Measurements from ENCODE around the gene PTPN3.

PTPN3 gene

GRCh38 chr9:109419531-109419930, 78.6 kb downstream of the PTPN3 start:
- DNase-seq = no peak

- peak; percentile 37 for DNase-seq
These were observed 79.3 kb downstream of the PTPN3 start for GRCh38 chr9:109418827-109419226.

GRCh38 chr9:109417585-109418544, 80.2 kb downstream of the PTPN3 start:
- no peak for DNase-seq

- DNase-seq = no peak
These were observed 81.1 kb downstream of the PTPN3 start for GRCh38 chr9:109417054-109417453.

DNA sequence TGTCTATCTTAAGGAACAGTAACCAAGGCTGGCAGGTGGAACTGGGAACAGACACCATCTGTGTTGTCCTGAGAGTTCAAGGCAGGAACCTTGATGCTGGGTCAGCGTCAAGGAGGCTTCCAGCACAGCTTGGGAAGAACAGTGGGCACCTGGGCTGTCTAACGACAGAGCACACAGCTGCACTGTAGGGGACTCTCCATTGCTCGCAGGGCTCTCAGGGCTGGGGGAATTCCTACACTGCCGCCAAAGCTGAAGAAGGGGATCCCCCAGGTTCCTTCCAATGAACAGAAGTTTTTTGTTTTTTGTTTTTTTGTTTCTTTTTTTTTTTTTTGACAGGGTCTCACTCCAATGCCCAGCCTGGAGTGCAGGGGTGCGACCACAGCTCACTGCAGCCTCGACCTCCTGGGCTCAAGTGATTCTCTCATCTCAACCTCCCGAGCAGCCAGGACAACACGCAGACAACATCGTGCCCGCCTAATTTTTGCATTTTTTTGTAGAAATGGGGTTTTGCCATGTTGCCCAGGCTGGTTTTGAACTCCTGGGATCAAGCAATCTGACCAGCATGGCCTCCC, 81.9 kb downstream of the PTPN3 start:
- peak; percentile 33 for DNase-seq

DNA sequence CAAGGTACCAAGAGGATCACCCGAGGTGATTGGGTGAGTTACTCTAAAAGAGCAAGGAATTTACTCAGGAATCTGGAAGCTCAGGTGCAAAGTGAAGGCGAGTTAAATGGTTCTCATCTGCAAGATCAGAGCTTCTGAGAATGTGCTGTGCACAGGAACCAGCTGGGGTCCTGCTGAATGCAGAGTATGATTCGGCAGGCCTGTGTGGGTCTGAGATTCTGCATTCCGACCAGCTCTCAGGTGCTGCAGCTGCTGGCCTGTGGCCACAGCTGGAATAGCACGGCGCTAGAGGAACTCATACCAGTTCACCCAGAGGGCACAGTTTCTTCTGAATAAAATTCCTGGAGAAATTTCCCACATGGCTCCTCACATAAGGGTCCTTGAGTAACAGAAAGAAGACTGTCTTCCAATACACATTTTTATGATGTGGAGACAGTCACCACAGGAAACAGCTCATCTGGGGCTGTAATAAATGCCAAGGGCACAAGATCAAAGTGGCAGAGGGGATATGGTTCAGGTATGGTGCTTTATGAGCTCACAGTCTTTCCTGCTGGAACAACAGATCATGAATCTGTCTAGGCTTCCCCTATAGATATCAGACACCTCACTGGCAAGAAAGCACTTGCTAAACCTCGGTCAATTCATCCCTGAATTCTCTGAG, 83.9 kb downstream of the PTPN3 start:
- no peak for DNase-seq

DNA sequence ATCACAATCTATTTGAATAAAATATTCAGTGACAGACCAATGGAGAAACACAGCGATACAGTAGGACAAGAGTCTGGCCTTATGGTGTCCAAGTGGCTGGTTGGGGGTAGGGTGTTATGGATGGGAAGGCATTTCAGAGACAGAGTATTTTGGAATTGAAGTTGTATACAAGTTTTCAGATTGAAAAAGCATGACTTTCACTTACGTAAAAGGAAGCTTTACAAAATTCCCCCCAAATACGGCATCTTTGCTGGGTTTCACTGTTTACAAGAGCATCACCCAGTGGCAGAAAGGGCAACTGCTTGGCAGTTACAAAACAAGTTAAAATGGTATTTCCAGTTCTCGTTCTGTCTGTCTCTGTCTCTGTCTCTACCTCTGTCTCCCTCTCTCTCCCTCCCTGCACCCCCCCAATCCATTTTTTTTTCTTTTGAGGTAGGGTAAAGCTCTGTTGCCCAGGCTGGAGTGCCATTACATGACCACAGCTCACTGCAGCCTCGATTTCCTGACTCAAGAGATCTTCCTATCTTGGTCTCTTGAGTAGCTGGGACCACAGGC, 86.2 kb downstream of the PTPN3 start:
- DNase-seq = peak; percentile 68

DNA sequence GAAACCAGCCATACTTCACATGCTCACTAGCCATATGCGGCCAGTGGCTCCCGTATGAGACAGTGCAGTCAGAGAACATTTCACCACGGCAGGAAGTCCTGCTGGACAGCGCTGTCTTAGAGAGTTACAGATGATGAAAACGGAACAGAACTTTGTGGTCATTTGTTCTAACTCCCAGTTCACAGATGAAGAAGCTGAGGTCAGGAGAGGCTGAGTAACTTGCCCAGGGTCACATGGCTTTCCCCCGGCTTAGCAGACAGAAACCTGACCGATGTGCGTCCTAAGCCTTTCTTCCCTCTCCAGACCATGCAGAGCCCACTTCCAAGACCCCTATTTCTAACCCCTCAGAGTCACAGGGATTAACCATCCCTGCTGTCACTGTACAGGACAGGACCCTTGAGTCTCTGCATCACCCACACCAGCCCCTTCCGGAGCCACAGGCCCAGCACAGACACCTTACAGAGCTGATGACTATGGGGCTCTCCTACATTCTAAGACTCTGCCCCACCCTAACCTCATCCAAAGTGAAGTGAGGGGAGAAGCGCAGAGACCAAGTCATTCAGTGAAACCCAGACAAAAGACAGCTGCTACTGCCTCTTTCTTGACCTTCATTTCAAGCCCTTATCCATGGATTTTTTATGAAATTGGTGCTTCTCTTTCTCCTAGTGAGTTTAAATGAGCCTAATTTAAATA, 86.9 kb downstream of the PTPN3 start:
- peak; percentile 55 for DNase-seq

DNA sequence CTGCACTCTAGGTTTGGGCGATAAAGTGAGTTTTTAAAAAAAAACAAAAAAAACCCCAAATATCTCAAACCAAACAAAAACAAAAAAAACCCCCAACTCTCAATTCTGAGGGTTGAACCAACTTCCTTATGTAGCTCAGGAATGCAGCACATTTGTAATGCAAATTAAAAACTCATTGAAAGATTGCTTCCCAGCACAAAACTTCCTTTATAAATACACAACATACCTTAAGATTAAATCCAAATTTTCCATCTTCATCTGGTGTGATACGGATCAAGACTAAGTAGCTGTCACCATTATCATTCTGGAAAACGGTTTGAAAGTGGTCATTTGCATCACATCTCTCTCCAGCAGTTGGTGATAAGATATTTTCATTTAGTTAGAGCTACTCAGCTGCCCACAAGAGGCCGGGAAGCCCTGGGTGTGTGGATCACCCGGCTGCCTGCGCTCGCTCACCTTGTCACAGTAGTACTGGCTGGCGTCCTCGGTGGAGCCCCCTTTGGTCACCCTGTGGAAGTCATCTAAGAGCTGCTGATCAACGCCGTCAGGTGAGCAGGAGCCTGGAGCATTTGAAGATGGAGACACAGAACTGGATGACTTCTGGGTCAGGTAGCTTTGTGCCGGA, 88.2 kb downstream of the PTPN3 start:
- peak; percentile 27 for DNase-seq

DNA sequence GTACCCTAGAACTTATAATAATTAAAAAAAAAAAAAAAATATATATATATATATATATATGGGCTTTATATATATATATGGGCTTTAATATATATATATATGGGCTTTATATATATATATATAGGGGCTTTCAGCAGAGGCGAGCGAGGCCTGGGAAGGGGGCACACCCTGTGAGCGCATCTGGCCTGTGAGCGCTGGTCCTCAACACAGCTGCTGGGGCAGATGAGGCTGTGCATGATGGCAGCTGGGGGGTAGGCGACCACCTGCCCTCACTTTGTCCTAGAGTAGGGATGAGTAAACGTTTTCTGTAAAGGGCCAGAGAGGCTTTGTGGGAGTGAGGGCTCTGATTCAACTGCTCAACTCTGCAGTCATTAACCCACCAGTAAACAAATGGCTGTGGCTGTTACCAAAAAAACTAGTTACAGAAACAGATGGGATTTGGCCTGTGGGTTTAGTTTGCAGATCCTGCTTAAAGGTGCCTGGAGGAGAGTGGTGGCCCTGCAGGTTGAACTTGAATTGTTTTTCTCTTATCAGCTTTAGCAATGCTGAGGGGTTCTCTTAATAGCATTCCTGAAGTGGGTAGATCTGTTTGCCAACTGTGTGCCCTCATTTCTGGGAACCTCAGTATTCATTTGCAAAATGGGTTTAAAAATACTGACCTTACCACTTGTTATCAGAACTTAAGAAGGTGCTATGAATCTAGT, 89.2 kb downstream of the PTPN3 start:
- no peak for DNase-seq

GRCh38 chr9:109403766-109404320, 94.3 kb downstream of the PTPN3 start:
- no peak for DNase-seq

- no peak for DNase-seq
These were observed 95.0 kb downstream of the PTPN3 start for GRCh38 chr9:109403116-109403515.

- no peak for DNase-seq
These were observed 96.2 kb downstream of the PTPN3 start for GRCh38 chr9:109401990-109402318.

DNA sequence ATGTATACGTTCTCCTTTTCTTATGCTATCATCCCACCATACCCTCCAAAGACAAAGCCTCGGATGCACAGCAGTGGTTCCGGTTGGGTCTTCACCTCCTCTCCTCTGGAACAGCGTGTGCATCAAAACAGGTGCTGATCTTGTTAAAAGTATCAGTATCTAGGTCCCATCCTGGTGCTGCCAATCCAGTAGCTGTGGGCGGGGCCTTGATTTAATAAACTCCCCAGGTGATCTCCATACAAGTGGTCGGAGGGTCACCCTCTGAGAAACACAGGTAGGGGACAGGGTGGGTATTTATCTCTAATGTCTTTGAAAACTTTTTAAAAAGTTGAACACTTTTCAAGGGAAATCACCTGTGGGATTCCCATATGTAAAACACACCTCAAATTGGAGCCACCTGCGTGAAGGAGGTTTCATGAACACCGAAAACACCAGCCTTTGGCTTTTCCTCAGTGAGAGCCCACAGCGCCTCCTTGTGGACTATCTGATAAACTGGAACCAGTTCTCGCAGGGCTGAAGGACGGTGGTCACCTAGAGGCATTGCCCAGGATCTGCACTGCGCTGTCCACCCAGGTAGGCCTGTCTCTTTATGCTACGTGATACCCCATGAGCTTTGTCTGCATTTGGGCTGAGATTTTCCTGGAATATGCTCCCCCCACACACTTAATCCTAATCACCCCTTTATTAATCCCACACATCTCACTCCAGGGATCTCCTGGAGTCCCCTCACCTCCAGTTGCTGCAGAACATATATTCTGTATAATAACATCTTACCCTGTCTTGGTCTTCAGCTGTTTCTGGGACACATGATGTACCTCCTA, 96.7 kb downstream of the PTPN3 start:
- peak; percentile 66 for DNase-seq

- no peak for DNase-seq
These were observed 98.8 kb downstream of the PTPN3 start for GRCh38 chr9:109399258-109399767.

DNA sequence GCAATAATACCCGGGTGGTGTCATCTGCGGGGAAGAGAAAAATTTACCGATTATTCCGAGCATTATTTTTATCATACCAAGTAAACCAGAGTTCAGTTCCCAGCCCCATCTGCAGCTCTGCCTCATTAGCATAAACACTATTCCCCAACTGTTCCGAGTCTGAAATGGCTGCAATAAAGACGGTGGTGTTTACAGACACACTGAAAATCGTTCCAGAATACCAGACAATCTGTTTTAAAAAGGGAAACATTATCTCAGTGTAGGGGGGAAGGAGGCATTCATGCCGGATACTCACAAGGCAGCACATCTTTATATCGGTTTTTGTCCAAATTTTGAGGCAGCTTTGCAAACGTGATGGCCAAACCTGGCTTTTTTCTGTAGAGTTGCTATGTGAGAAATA, 106.9 kb downstream of the PTPN3 start:
- no peak for DNase-seq

DNA sequence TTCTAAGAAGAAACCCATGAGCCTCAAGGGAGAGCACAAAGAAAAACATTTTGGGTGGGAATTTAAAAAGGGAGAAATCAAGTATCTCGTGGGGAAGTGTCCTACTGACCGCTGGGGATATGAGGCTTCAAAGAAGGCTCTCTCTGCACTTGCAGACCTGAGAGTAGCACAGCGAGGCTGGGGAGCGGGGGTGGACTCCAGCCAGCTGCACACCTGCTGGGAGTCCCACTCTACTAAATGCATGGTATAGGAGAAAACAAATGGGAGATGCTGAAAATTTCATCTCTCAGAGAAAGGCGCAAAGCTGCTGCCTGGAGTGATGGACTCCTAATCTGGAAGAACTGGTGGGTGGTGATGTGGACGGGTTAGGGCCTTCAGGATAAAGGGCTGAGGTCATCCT, 110.3 kb downstream of the PTPN3 start:
- no peak for DNase-seq

- DNase-seq = no peak
These were observed 110.9 kb downstream of the PTPN3 start for GRCh38 chr9:109387206-109387605.

DNA sequence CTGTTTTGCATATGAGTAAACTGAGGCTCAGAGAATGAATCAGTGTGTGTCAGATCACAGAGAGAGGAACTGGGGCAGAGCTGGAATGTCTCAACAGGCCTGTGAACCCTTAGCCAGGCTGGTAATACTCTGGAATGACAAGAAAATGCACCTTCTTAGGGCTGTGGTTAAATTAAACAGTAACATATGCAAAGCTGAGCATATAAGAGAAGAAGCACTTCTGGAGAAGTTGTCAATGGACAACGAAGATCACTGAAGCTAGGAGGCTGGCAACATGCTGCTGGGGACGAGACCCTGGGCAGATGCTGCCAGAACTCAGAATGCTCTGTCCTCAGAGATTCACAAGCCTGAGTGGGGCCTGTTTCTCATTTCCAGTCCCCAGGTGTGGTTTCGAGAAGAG, 112.6 kb downstream of the PTPN3 start:
- DNase-seq = no peak

- DNase-seq = no peak
These were observed 114.2 kb downstream of the PTPN3 start for GRCh38 chr9:109383947-109384346.
